GM23248 (cell line): Measurements from ENCODE around the gene ADAMTS17.

Source experiments
- EZH2 ChIP-seq: fragments of 200-600 bp; sonication (generic); IDR thresholded peaks from 2 replicates; pipeline ENCODE4 v1.6.1; 2018; ENCODE audit warnings: antibody characterized with exemption, mild to moderate bottlenecking; ENCODE audit not compliant: insufficient read depth, poor library complexity, severe bottlenecking
- EZH2phosphoT487 ChIP-seq: fragments of 200-600 bp; sonication (generic); IDR thresholded peaks from 2 replicates; pipeline ENCODE4 v1.6.1; 2018; ENCODE audit warnings: antibody characterized with exemption, moderate library complexity, mild to moderate bottlenecking, low read depth; ENCODE audit not compliant: insufficient read depth

DNA sequence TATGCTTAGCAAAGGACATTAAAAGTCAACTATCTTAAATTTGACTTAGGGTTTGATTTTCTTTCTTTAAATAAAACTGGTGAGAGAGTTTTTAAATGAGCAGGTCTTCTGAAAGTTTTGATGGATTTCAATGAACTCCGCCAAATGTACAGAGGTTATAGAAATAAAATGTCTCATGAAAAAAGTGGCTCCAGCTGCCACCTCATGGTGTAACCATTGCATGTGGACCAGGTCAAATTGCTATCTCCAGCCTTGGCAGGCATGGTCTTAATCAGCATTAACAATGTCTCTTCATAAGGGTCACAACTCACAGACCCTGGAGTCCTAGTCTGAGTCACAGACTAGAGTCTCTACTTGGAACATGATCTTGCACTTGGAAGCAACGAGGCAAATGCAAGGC is 182.3 kb downstream of the ADAMTS17 start:
- no peak for TF ChIP-seq EZH2
- no peak for TF ChIP-seq EZH2phosphoT487
